Measurements from ENCODE around the gene TRPV3. TPM values are rescaled to one million over a fixed set of nuclear protein-coding genes. Genes with fewer than 3 reads are reported as not detected.

The TRPV3 gene
- total and polyA plus RNA-seq, 2 experiments from 2014 or later, result 1.2 to 2.0 TPM

- peaks cover 15% of the 10 kb centered on the region for H3K36me3 ChIP-seq
- no peak overlapping the region for H3K27ac ChIP-seq
- H3K9me3 ChIP-seq (ENCODE audit: low read depth), result no peaks in the 10 kb centered on the region
- H3K4me1 ChIP-seq (ENCODE audit: low read depth), result peaks cover 27% of the 10 kb centered on the region
- no peak overlapping the region for H3K4me3 ChIP-seq
- H3K27me3 ChIP-seq, result no peaks in the 10 kb centered on the region
- no peak for TF ChIP-seq CTCF (IDR thresholded peaks at IDR 0.05; ENCODE audit: low read depth, low read length)
- no peak for DNase-seq (ENCODE audit: low read depth in 1 of 2, low spot score in 1 of 2)
These were observed 34.7 kb upstream of the TRPV3 start for GRCh38 chr17:3592216-3592860.

- TF ChIP-seq CTCF (IDR thresholded peaks at IDR 0.05; ENCODE audit: low read depth, low read length), result no peak
- Histone ChIP-seq H3K9me3 (ENCODE audit: low read depth) (no peaks in the 10 kb centered on the region), H3K4me1 (ENCODE audit: low read depth) (peaks cover 27% of the 10 kb centered on the region), H3K27me3 (no peaks in the 10 kb centered on the region), H3K27ac (peak overlapping the region; percentile 50), H3K4me3 (no peak overlapping the region), H3K36me3 (peaks cover 18% of the 10 kb centered on the region)
- peak in 1 of 2 donors; percentile 85 for DNase-seq (ENCODE audit: low read depth in 1 of 2, low spot score in 1 of 2)
These were observed 33.2 kb upstream of the TRPV3 start for GRCh38 chr17:3590768-3591167.

GRCh38 chr17:3590231-3590630, 32.6 kb upstream of the TRPV3 start:
- Histone ChIP-seq H3K27me3 (no peaks in the 10 kb centered on the region), H3K27ac (peak overlapping the region; percentile 50), H3K4me3 (no peak overlapping the region), H3K4me1 (ENCODE audit: low read depth) (peaks cover 27% of the 10 kb centered on the region), H3K9me3 (ENCODE audit: low read depth) (no peaks in the 10 kb centered on the region), H3K36me3 (peaks cover 18% of the 10 kb centered on the region)
- no peak for DNase-seq (ENCODE audit: low read depth in 1 of 2, low spot score in 1 of 2)
- TF ChIP-seq CTCF (IDR thresholded peaks at IDR 0.05; ENCODE audit: low read depth, low read length), result no peak

- no peak overlapping the region for H3K4me3 ChIP-seq
- peaks cover 27% of the 10 kb centered on the region for H3K4me1 ChIP-seq (ENCODE audit: low read depth)
- no peaks in the 10 kb centered on the region for H3K9me3 ChIP-seq (ENCODE audit: low read depth)
- DNase-seq (ENCODE audit: low read depth in 1 of 2, low spot score in 1 of 2), result no peak
- H3K36me3 ChIP-seq, result peaks cover 19% of the 10 kb centered on the region
- no peak overlapping the region for H3K27ac ChIP-seq
- H3K27me3 ChIP-seq, result no peaks in the 10 kb centered on the region
- no peak for TF ChIP-seq CTCF (IDR thresholded peaks at IDR 0.05; ENCODE audit: low read depth, low read length)
These were observed 32.2 kb upstream of the TRPV3 start for GRCh38 chr17:3589784-3590183.

GRCh38 chr17:3585826-3586225, 28.2 kb upstream of the TRPV3 start:
- Histone ChIP-seq H3K4me3 (no peak overlapping the region), H3K27ac (no peak overlapping the region), H3K36me3 (peaks cover 22% of the 10 kb centered on the region), H3K9me3 (ENCODE audit: low read depth) (no peaks in the 10 kb centered on the region), H3K27me3 (no peaks in the 10 kb centered on the region), H3K4me1 (ENCODE audit: low read depth) (peaks cover 8% of the 10 kb centered on the region)
- TF ChIP-seq CTCF (IDR thresholded peaks at IDR 0.05; ENCODE audit: low read depth, low read length), result no peak
- no peak for DNase-seq (ENCODE audit: low read depth in 1 of 2, low spot score in 1 of 2)
